Hematopoietic multipotent progenitor cell (in vitro differentiated cells): ENCODE measurements around the gene PCNX2. TPM values are rescaled to one million over a fixed set of nuclear protein-coding genes. Genes with fewer than 3 reads are reported as not detected.

ENCODE experiments used
- DNase-seq, 3 donors: peaks; one replicate each; pipeline ENCODE4 v3.0.0-alpha.2; 2011 to 2015; ENCODE audit warnings: low read depth in 2 of 3, low spot score in 2 of 3
- total RNA-seq: library from RNA; depleted of rRNA; stranded (reverse); fragments of >200 nt; gene quantifications from one replicate; pipeline ENCODE4 v1.2.3, GENCODE V29; 2012

The PCNX2 gene, protein sequence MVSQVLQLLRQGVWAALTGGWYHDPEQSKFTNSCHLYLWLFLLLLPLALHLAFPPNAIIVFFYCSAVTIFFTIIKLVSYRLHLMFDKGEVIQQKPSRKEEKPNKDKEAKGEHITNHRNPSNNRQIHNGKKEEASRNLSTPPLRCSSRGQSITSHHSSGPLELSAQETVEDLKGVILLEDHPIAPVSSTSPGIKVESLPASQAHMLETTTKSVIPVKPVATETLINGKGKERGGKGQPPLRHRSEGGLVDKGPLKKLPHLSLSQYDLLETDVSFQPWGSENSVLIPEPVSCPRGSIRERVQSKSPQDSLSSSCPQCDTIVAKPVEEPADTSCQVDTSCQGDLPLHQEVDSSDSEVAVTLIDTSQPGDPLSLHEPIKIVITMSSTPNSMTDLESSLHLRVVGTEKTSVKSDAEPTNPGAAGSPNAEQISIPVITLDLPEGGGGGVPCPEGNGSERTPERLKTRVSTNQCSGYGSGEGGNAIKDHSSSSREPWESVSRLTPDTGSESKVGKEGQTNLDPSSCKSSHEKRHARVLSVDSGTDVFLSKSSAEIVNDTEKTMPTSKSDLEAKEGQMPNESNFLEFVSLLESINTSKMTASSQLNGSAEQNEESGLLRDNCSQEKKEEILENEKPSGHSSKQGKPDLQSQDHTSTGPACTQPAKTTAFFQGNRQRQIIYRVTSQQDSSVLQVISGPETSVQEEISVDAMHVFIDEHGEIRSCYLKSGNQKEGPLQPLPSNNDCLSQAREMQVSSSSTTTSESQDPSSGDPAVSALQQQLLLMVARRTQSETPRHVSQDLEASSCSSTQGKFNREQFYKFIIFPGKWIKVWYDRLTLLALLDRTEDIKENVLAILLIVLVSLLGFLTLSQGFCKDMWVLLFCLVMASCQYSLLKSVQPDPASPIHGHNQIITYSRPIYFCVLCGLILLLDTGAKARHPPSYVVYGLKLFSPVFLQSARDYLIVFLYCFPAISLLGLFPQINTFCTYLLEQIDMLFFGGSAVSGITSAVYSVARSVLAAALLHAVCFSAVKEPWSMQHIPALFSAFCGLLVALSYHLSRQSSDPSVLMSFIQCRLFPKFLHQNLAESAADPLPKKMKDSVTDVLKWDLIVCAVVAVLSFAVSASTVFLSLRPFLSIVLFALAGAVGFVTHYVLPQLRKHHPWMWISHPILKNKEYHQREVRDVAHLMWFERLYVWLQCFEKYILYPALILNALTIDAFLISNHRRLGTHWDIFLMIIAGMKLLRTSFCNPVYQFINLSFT (N-terminal part only)
- 28.8 TPM for total RNA-seq

DNA sequence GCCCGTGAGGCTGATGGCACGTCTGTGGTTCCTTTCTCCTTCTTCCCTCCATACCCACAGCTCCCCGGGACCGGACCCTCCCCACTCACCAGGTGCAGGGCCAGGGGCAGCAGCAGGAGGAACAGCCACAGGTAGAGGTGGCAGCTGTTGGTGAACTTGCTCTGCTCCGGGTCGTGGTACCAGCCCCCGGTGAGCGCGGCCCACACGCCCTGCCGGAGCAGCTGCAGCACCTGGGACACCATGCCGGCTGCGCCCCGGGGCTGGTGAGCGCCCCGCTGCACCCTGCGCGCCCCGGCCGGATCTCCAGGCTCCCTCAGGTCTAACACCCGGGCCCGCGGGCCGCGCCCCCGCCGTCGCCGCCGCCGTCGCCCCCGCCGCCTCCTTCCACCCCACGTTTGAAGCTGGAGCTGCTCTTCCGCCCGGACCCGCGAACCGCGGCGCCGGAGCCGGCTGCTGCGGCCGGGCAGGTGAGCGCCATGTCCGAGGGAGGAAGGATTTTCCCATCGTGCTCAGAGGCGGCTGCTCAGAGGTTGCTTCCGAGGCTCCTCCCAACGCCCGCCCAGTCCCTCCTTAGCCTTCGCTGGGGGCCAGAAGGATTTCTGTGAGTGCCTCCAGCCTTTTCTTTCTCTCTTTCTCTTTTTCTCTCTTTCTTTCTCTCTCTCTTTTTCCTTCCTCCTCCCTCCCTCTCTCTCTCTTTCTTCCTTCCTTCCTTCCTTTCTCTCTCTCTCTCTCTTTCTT, at the start of gene PCNX2:
PCNX2 (minus strand) TSS at position 489 of the 738 bp plus-strand sequence; CDS start at position 242, 247 bp downstream.
- peak; percentile 34 to 49 (median 47) for DNase-seq

DNA sequence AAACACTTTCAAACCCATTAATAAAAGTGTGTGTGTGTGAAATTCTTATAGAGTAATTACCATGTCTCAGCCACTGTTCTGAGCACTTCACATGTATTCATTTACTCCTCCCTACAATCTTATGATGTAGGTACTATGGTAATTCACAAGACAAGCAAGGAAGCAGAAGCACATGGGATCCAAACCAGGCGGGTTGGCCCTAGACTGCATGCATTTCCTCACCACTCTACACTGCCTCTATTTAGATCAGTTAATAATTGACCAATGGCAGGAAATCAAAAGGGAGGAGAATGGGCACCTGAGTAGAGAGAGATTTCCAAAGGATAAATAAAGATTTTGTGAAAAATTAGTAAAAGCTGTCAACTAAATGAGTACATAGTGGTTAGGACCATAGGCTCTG, 47.7 kb upstream of the PCNX2 start:
- DNase-seq = no peak

DNA sequence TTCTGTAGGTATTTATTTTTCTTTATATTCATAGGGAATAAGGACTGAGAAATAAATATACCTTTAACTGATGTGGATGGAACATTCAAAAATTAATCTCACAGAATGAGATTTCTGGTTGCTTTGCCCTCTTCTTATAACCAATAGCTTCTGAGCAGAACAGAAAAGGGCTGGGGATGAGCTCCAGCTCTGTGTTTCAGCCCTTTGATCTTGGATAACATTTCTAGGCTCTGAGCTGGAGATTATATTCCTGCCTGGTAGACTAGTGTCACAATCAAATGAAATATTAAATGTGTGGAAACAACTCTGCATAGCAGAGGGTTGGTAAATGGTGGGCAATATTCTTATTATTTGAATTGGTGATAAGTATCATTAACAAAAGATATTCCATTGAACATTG, 46.6 kb upstream of the PCNX2 start:
- DNase-seq = no peak

DNA sequence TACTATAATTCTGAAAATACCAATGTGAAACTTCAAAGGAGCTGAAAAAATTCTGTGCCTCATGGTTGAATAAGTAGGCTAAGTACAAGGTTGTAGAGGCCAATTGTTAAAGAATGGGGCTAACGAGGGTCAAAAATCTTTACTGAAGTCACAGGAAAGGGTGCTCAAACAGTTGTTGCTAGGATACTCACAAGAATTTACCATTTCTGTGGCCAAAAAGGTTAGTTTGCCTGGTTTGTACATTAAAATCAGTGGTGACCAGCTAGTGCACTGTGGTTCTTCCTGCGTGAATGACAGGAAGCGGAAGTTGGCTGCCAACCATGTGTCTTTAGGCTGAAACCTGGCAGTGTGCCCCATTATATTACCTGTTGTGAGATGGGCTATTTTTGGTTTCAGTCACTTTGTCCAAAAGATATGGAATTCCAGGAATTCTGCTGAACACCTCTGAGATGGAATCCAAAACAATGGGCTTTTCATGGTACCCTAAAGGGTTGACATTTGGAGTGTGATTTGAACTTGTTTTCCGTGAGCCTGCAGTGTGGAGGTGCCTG, 45.5 kb upstream of the PCNX2 start:
- DNase-seq = peak in 2 of 3 donors; percentile 3 to 24

DNA sequence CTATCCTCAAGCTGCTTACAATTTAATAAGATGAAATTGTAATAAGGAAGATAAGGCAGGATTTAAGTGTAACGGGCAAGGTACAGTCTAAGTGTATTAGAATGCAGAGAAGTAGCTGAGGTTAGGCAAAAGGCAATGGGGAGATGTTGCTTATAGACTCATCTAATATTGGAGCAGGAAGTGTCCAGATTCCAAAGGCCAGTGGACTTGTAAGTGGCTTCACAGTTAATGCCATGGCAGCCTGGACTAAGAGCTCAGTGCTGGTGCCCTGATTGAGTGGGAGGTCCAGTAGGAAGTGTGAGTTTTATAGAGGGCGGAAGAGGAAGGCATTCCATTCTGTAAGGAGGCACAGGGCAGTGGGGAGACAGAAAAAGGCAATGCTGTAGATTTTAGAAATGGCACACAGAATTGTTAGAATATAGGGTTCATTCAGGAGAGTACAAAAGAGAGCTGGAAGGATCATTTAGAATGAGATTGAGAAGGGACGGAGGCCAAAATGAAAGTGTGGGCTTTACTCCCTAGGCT, 44.6 kb upstream of the PCNX2 start:
- DNase-seq = no peak

DNA sequence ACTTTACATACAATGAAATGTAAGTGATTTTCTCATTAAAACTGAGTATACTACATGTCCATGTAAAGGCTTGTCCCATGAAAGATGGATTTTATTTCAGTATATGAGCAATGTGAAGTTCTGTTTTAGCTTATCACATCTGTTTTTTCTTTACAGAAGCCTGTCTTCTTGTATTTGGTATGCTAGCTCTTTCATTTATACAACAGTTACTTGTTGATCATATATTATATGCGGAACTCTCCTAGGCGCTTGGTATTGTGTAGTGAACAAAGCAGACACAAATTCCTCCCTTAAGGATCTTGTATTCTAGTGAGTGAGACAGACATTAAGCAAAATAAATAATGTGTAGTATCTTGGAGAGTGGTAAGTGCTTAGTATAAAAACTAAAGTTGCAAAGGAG, 42.6 kb upstream of the PCNX2 start:
- DNase-seq = no peak

DNA sequence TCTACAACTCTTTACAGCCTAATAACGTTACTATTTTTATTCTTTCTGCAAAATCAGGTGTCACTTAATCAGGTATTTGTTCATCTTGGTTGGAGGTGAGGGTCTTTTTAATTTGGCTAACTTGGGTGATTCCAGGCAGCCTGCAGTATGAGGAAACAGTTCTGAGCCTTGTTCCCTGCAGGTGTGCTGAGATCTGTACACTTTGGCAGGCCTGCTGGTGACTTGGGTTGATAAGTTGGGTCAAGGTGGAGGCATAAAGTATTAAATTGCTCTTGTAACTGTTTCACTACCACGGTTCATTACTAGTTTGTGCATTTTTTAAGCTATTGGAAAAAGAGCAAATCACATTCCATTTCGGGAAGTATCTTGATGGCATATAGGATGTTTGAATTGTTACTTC, 42.0 kb upstream of the PCNX2 start:
- DNase-seq = no peak

DNA sequence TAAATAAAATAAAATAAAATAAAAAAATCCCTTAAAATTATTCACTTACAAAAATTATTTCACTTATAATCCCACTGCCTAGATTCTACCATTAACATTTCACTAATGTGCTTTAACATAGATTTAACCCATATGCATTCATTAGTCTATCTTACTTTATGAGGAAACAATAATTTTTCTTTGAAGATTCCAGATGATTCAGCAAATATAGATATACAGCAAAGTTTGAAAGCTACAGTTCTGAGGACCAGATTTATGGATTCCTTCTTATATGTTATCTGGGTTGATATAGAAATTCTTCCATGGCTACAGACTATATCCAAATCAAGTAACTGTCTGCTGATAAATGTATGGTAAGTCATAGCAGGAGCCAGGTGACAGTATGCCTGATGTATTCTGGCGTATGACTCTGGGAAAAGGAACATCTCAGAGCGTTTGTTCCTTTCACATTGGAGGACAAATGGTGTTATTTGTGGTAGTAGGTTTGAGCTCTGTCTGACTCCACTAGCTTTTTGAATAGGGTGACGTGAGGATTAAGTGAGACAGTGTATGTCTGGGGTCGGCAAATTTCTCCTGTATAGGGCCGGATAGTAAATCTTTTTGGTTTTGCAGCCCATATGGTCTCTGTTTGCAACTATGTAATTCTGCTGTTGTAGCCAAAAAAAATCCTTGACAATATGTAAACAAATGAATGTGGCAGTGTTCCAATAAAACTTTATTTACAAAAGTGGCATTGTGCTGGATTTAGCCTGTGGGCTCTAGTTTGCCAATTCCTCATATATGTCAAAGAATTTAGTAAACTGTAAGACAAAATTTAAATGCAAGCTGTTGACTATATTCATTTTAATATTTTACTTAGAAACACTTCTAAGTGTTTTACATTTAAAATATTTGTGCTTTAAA, 41.3 kb upstream of the PCNX2 start:
- DNase-seq = no peak

DNA sequence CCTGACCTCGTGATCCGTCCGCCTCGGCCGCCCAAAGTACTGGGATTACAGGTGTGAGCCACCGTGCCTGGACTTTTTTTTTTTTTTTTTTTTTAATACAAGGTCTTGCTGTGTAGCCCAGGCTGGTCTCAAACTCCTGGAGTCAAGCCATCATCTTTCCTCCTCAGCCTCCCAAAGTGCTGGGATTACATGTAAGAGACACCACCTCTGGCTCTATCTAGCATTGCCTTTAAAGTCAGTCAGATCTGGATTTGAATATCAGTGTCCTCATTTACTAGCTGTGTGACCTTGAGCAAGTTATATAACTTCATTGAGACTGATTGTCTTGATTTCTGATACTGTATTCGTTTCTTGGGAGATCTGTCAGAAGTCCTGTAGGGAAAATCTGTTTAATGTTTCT, 38.6 kb upstream of the PCNX2 start:
- no peak for DNase-seq

DNA sequence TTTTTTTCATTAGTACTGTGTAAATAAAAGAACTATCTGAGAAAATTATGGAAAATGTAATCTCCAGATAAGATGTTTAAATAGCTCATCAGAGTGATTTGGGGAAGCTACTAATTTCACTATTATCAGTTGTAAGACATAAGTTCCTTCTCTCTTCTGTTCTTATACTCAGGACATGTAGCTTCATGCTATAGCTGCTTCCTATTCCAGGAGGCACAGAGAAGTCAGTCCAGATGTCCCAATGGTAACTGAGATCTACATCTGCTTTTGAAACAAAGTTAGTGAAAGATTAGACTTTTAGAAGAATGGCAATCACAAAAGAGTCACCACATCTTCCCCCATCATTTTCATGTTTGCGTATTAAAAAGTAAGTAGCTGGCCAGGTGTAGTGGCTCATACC, 37.6 kb upstream of the PCNX2 start:
- no peak for DNase-seq

DNA sequence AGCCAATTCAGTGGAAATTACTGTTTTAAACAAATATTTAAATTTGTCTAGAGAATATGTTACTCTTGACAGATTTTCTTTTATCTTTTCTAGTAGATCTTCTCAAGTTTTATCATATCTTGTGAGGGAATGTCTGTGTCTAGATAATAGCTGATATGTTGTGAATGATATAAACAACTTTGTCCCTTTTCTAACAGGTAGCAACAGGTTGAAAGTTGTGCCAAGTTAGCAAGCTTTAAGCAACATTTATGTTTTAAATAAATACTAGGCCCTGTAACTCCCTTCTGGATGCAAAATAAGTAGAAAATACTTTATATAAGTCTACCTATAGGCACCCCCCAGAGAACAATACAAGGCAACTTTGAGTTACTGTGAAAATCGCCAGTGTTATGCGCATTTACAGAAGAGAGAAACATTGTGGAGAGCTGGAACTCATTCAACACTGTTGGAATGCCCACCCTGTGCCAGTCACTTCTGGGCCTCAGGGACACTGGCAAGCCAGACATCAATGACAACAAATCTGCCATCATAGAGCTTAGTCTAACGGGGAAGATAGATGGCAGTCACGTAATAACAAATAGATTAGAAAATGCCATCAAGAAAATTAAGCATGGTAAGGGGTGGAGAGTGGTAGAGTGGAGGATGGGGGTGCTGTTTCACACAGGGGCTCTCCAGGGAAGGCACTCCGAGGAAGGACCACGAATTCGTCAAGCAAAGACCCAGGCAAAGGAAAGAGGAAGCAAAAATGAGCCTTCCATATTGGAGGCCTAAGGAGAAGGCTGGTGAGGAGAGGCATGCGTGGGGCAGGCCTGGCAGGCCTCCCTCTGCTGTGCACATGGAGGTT, 36.4 kb upstream of the PCNX2 start:
- DNase-seq = no peak

DNA sequence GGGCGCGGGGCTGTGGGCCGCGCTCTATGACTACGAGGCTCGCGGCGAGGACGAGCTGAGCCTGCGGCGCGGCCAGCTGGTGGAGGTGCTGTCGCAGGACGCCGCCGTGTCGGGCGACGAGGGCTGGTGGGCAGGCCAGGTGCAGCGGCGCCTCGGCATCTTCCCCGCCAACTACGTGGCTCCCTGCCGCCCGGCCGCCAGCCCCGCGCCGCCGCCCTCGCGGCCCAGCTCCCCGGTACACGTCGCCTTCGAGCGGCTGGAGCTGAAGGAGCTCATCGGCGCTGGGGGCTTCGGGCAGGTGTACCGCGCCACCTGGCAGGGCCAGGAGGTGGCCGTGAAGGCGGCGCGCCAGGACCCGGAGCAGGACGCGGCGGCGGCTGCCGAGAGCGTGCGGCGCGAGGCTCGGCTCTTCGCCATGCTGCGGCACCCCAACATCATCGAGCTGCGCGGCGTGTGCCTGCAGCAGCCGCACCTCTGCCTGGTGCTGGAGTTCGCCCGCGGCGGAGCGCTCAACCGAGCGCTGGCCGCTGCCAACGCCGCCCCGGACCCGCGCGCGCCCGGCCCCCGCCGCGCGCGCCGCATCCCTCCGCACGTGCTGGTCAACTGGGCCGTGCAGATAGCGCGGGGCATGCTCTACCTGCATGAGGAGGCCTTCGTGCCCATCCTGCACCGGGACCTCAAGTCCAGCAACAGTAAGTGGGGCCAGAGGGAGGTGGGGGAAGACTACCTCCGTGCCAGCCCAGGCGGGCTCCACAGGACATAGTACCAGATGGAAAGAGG, 32.8 kb upstream of the PCNX2 start:
- peak; percentile 16 to 32 (median 18) for DNase-seq

DNA sequence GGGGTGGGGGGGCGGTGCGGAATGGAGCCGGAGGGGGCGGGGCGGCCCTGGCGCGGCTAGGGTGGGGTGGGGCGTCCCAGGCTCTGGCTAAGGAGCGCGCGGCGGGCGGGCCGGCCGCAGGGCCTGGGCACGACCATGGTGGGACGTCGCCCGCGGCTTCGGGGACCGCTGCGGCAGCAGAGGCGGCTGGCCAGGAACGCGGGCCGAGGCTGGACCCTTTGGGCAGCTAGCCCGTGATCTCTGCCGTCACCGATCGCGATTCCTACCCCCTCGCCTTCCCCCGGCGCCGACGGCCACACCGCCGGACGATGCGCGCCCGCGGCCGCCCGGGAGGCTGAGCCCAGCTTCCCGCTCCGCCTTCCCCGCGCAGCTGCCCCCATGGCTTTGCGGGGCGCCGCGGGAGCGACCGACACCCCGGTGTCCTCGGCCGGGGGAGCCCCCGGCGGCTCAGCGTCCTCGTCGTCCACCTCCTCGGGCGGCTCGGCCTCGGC, 32.2 kb upstream of the PCNX2 start, which contains the start of gene MAP3K21:
MAP3K21 (plus strand) TSS at position 74 of the 491 bp plus-strand sequence; CDS start at position 379, 305 bp downstream.
- peak in 1 of 3 donors; percentile 25 for DNase-seq

DNA sequence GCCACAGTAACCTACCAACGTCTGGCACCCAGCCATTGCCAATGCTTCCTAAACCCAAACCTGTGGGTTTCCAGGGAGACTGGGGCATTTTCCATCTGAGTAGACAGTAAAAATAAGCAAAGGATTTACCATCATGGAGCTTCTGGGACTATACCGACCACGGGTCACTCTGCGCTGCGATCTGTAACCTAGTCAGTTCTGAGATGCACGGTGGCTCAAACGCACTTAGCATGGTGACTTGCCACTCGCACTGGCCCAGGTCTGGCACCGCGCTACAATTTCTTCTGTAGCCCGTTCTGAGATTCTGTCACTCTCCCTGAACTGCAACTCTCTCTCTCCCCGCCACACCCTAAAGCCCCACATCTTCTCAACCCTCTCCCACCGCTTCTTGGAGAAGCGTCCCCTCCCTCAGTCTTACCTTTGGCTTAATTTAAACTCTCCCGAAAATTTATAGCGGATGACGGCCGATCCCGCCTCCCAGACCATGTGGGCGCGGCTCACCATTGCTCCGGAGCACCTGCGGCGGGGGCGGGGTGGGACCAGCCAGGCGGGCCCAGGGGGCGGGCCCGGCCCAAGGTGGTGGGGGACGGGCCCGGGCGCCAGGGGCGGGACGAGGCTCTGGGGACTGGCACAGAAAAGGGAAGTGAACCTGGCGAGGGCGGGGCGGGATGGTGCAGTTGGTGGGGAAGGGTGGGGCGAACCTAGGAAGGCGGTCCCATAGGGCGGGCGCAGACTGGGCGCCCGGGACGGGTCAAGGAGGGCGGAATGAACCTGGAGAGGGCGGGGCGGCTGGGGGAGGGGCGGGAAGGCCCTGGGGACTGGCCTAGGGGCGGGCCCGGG, 31.5 kb upstream of the PCNX2 start:
- peak; percentile 64 to 96 (median 95) for DNase-seq

DNA sequence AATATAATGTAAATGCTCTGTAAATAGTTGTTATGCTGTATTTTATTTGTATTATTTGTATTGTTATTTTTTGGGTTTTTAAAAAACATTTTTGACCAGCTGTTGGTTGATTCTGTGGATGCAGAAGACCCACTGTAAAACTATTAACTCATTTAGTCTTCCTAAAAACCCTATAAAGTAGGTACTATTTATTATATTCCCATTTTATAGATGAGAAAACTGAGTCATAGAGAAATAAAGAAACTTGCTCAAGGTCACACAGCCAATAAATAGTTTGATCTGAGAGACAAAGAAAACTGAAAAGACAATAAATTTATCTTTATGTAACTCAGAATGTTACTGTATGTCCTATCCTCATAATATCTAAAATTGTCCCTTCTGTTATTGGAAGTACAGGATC, 30.8 kb upstream of the PCNX2 start:
- no peak for DNase-seq

DNA sequence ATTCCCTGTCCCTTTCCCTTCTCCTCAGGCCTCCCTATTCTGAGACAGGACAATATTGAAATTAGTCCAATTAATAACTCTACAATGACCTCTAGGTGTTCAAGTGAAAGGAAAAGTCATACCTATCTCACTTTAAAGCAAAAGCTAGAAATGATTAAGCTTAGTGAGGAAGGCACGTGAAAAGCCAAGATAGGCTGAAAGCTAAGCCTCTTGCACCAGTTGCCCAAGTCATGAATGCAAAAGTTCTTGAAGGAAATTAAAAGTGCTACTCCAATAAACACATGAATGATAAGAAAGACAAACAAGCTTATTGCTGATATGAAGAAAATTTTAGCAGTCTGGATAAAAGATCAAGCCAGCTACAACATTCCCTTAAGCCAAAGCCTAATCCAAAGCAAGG, 28.2 kb upstream of the PCNX2 start:
- no peak for DNase-seq
